RPMI7951 (cell line): ENCODE measurements around the gene PCSK6. TPM values are rescaled to one million over a fixed set of nuclear protein-coding genes. Genes with fewer than 3 reads are reported as not detected.

Experiments
- DNase-seq: peaks from one replicate; pipeline ENCODE4 v3.0.0-alpha.2; 2012; ENCODE audit warnings: low read depth
- total RNA-seq: library from RNA; depleted of rRNA; stranded (reverse); fragments of >200 nt; shearing (Covaris generic); gene quantifications from 2 replicates; pipeline ENCODE4 v1.2.3, GENCODE V29; 2014

The PCSK6 gene
- total RNA-seq, 1 experiment from 2014 or later, result 0.48 TPM

DNA sequence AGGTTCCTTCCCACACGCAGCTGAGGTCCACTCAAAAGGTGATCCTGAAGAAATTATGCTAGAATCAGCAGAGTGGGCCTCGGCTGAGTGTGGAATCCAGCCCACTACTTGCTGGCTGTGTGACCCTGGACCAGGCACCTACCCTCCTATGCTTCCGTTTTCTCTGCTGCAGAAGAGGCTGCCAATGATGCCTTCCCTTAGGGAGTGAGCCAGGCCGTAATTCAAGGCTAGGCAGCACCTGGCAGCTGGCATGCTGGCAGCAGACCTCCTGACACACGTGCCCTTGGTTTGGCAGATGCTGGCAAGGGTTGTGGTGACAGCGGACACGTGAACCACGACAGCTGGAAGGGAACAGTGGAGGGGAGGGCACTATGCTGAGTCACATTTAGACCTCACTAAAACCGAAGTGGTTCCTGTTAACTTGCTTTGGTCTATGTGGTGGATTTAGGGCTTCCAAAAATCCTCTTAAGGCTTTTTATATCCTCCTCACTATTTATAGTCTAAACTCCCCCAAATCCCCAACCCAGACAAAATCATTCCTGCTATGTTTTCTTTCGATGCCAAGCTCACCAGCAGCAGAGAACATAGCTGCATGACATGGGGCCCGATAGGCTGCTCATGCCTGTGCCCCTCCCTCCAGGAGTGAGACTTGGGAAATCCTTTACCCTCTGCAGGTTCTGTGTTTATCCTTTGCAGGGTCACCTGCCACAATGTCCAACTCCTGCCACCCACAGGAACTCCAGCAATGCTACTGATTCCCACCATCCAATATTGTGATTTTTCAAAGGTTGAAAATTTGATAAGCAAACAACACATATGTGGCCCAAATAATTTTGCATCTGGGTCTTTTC, 10.6 kb upstream of the PCSK6 start:
- peak; percentile 49 for DNase-seq

DNA sequence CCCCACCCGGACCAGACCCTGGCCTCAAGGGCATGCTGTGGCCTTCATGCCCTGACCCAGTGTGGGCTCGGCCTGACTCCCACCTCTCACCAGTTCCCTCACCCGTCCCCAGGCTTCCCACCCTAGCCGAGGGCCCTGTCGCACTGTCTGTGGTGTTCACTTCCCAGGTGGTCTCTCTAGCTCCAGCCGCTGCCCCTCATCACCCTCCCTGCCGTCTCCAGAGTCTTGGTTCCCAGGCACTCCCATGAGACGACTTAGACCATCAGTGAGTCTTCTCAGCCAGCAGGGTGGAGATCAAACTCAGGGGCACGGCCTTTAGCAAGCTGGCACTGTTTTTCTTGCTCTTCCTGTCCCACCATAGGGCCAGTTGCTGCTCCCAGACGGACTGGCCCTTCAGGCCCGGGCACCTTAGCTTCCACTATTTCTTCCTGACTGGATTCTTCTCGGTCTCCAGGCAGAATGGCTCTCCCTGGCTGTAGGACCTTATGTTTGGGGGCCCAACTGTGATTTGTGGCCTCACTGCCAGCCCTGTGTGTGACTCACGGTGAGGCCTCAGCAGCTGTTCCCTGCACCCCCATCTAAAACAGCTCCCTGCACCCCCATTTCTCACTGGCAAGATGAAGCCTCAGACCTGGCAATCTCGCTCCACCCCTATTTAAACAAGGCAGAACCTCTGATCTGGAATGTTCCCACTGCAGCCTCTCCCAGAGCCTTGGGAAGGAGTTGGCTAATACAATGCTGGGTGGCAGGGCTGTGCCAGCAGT, 9.4 kb upstream of the PCSK6 start:
- DNase-seq, result no peak

DNA sequence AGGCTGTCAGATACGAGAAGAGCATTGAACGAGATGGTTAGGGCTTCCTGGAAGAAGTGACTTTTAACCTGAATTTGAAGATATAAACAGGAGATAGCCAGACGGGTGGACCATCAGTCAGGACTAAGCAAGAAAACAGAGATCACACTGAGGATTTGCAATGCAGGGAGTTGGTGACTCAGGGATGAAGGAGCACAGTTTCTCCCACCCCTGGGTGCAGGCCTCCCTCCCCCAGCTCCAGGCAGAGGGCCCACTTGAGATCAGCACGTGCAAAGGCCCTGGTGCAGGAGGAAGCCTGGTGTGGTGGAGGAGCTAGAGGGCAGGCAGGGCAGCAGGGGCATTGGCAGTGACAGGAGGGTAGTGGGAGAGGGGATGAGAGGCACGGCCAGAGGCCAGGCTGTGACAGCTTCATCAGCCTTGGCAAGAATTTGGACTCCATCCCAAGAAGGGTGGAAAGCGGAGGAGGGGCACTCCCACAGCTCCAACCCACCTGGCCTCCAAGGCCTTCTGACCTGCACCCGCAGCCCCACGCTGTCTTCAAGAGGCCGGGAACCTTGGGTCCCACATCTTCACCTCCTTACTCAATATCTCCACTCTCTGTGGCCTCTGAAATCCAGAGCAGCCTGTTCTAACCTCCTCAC, 8.7 kb upstream of the PCSK6 start:
- no peak for DNase-seq

DNA sequence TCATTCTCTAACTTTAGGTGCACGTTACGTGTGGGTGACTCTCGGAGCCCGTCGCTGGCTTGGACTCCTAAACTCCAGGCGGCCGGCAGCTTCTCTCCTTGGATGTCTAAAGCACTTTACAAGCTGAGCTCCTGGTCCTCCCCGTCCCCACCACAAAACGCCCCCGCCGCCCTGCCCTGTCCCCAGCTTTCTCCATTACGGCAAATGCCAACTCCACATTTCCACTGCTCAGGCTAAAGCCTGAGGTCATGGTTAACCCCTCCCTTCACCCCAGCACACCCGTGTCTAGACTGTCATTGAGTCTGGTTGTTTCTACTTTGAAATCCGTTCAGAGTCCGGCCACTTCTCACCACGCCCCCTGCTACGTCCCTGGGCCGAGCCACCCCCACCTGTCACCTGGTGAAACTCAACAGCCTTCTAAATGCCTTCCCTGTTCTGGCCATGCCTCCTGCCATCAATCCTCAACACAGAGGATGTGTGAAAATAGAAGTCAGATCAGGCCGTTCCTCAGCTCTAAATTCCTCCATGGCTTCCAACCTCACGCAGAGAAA, 8.1 kb upstream of the PCSK6 start:
- DNase-seq, result no peak

DNA sequence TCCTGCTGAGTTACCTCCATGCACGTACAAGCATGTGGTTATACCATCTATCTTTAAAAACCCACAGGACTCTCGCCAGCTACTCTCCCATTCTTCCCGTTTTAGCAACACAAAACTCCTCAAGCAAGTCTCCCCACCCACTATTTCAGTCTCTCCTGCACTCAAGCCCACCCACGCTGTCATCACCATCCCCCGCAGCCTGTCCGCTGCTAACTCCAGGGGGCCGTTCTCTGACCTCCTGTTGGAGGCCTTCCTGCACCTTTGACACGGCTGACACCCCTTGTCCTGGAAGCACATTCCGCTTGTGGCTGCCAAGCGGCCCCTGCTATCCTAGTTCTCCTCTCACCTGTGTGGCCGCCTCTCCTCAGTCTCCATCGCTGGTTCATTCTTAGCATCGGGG, 7.5 kb upstream of the PCSK6 start:
- no peak for DNase-seq

DNA sequence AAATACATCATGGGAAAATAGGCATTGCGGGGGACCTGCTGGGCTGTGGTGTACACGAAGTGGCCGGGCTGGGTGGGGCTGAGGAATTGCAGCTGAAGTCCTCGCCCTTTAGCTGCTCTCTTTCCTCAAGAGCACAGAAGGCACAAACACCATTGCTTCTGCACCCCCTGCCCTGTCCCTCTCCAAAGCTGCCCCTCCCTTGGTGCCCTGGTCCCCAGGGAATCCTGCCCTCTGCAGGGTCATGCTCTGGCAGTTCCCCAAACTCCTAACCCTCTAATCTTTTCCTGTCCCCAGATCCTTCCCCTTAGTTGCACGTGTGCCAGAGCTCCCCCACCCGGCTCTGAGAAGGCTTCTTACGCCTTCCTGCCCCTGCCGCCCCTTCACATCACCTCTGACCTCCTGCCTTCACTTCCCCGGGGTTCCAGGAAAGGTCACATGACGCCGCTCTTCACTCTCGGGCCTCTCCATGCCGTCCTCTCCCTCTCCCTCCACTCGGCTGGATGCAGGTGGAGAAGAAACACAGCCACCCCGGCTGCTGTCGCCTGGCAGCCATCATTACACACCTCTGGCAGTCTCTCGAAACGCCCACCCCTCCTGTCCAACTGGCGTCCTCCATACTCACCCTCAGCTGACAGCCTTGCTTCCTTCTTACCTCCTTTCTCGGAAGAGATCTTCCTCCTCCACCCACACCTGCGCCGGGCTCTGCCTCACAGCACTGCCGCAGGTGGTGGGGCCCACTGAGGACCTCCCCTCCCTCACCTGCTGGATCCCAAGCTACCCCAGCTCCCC, 6.9 kb upstream of the PCSK6 start:
- no peak for DNase-seq

DNA sequence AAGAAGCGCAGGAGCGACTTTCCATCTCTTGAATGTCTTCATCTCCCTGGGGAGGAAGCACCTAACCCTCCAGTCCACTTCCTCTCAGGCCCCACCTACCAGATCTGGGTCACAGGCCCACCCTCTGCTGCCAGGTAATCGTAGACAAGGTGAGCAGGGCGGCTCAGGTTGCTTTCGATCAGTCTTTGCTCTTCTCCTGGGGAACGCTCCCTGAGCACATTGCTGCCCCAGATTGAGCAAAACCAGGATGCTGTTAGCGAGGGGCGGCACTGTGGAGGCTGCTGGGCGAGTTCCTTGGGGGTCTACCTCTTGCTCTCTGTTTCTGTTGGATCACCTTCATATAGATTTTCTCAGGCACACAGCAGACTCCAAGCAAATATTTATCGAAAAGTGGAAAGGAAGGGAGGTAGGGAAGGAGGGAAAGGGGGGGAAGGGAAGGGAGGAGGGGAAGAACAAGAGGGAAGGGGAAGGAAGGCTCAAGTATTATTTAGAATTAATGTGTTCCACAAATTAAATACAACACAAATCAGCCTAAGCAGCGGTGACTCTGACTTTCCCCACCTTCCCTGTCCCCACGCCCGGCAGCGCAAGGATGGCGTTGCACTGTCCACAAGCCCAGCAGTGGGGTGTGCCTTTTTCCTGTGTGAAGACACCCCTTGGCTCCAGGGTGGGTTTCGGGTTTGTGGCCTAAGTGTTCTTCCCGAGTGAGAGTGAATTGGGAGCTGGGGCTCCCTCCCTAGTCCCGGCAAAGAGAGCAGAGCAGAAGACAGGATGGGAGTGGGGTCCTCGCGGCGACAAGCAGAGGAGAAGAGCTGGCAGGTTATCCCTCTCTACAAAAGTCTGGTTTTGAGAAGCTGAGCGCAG, 6.1 kb upstream of the PCSK6 start:
- DNase-seq, result no peak

DNA sequence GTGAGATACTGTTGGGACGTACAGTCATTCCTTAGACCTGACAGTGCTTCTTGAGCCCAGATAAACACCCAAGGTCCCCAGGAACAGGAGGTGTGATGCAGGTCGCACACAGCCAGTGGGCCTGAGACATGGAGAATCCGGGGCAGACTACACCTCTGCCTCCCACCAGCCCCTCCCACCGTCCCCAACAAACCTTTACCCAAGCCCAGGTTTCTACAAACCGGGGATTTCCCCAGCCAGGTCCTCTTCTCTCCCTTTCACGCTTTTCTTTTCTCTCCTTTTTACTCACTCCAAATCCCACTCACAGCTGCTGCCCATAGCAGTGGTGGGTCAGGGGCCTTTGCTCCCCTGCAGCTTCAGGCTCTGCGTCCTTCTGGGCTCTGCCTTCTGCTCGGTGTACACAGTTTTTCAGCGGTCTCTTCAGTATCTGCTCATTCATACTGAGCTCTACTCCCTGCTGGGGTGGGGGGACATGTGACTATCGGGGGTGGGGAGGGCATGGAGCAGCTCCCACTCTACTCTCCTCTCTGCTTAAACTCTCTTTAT, 4.8 kb upstream of the PCSK6 start:
- DNase-seq, result no peak

DNA sequence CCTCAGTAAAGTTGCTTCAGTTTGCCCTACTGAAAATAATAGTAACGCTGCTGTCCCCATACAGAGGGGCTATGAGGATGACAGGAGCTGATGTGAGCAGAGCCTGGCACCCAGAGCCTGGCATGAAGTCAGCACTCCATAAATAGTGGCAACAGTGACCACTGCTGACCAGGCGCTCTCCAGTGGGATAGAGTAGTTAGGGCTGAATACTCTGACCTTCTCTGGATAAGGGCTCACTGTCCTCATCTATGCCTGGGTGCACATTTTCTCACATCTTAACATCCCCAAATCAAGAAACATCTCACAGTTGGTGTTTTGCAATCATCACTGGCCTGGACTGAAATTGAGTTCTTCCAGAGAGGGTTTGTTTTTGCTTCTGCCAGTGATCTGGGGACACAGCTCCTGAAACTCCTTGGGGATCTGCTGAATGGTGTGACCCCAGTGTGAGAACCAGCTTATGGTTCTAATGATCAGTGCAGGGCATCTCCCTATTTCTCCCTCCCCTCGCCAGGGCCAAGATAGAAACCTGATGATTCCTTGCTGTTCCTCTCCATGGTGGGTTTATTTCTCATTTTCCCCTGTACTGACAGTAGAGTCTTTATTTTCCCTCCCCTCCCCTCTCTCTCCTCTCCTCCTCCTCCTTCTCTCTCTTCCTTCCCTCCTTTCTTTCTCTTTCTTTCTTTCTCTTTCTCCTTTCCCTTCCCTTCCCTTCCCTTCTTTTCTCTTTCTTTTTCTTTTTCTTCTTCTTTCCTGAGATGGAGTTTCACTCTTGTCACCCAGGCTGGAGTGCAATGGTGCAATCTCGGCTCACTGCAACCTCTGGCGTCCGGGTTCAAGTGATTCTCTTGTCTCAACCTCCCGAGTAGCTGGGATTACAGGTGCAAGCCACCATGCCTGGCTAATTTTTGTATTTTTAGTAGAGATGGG, 3.5 kb upstream of the PCSK6 start:
- DNase-seq, result no peak

DNA sequence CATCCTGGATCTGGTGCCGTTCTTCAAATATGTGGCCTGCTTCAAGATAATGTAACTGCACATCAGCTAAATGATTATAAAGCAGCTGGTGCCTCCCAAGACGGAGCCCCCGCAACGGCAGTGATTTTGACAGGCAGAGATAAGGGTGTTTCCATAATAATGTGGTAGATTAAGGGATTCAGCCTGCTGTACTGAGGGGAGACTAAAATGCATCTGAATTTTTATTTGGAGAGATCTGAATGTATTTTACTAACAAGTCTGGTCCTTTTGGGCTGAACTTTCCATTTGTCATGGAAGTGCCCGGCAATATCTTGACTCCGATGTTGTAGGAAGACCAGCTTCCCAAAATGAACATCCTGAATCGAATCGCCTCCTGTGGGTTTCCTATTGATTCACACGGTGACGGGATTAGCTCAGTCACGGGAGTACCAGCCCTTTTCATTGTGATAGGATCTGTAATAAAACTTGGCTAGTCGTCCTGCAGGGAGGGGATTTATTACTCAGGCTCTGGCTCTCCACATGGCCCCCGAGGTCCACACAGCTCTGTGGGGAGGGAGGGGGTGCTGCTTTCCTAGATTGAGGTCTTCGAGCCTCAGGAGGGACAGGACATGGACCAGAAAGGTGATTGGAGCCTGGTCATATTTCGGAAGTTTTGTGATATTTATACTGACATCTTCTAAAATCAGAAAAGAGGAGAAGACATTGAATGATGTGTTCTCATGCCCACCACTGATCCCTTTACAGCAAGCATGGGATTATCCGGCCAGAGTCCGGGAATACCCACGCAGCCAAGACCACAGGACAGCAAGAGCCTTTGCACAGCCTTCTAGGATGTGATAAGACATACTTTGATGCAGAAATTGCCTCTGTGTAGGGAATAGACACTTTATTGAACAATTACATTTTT, 2.5 kb upstream of the PCSK6 start:
- no peak for DNase-seq

DNA sequence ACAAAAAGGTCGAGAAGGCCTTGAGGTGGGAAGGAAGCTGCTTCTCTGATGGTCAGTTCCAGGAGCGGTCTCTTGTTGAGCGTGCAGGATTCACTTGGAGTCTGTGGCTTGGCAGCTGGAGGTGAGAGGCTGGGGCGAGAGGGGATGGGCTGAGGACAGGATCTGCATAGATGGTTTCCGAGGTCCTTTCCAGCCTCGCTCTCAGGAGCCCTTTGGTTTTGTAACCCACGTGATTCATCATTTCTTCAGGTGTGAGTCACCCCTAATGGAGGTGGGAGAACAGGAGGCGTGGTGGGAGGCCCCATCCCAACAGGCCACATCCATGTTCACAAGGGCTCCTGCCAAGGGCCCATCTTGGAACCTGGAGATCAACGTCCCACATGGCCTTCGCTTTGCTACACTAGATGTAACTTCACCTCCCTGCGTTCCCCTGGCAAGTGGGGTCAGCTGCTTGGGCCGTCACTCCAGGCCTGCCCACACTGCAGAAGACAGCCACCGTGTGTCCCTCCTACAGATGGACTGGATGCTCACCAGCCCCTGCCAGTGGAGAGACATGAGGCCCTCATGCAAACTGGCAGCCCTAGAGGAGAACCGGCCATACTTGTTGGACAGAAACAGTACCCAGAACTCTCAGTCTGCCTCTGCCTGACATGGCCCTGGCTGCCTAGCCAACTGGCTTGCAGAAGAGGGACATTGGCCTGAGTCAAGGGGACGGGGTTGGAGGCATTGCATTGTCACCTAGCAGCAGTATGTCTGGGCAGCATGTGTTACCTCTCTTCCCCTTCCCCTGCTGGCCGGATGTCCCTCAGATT, 1.6 kb upstream of the PCSK6 start:
- DNase-seq, result no peak

DNA sequence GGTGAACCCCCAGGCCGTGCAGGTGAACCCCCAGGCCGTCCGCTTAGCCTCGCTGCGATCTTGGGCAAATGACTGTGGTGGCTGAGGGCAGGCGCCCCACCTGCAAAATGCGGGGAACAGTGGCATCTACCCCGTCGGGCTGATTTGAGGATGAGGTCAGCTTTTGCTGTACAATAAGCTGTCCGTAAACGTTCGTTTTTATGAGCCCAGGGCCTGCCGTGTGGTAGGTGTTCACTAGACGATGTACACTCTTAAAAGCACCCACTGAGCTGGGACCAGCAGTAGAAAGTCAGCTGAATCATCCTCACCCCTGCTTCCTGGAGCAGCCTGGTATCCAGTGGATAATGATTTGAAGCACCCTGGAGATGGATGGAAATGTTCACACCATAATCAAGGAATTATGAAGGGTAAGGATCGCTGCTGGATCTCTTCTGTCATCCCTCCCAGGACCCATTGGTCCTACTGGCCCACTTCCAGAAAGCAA, 943 bp upstream of the PCSK6 start:
- DNase-seq, result no peak

DNA sequence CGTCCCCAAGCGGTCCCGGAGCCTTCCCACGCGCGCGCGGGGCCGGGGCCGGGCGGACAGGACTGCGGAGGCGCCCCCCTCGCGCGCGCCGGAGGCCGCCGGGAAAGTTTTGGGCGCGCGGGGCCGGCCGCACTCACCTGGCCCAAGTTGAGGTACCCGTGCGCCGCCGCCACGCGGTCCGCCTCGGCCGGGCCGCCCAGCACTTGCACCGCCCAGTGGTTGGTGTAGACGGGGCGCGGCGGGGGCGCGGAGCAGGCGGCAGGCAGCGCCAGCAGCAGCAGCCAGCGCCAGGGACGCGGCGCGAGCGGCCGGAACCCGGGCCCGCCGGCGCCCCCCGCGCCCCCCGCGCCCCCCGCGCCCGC, 289 bp downstream of the PCSK6 start:
- DNase-seq, result no peak

DNA sequence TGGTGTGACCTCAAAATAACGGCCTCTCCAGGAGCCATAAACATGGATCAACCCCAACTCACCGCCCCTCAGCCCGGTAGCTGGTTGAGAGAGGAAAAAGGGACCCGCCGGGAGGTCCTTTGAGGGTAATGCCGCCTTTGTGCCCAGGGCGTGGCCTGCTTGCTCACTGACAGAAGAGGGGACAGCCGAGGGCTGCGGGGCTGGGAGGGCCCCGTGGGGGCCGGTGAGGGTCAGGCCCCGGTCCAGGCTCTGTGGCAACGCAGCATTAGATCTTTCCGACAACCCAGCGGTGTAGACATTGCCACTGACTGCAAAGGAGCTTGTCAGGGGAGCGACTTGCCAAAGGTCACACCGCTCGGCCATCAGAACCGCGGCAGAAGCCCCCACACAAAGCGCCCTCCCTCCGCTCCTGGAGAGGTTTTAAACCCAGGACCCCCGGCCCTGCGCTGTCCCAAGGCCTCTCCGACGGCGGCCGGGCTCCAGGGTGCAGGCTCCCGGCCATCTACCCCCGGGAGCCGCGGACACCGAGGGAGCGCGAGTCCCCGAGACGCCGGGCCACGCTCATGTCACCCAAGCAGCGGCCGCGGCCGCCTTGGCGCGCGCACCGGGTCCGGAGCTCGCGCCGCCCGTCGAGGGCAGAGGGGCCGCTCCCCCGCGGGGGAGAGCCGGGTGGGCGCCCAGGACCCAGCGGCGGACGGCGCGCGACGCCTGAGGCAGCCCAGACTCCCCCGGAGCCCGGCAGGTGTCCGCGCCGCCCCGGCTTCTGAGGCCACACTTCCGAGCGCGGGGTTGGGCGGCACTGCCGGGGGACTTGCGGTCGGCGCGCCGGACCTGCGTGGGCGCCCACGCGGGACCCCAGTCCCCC, 975 bp downstream of the PCSK6 start:
- DNase-seq, result no peak

DNA sequence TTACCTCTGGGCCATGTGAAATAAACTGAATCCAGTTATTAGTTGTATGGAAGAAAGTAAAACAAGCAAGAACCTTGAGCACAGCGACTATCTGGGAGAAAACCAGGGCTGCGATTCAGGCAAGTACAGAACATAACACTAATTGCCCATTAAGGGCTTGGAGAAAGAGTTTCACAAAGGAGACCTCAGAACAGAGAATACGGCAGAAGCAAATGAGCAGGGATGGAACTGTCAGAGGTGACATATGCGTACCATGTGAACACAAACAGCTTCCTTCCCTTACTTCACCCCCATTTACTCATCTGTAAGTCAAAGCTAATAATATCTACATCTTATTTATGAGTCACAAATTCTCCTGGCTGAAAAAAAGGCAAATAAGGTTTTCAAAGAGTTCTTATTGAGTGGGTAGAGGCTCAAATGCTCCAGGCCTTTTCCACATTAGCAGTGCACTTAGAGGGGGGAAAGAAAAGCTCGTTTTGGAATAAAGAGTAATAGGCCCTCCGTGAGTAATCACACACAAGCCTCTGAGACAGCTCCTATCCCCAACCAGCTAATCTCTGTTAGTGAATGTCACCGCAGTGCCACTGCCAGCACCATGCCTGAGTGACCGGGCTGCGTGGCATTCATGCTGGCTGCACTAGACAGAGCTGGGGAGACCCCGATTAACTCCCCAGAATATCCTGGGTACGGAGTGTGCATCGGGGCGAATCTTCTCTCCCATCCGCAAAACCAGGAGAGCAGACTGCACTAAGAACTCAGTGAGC, 2.6 kb downstream of the PCSK6 start:
- DNase-seq, result peak; percentile 34
